HG02571 (cell line): ENCODE measurements around the gene NFE2L3.
"Not testable (repeated sequence)": the region's sequence is repeated elsewhere in the genome, so short reads cannot be mapped to it uniquely, and the experiment has no call there.

Experiments used
- ATAC-seq: cut with Tn5 transposase; IDR thresholded peaks from one replicate; pipeline ENCODE4 v1.9.1; 2021; ENCODE audit warnings: mild to moderate bottlenecking, moderate library complexity; ENCODE audit not compliant: unreplicated experiment

The NFE2L3 gene, protein sequence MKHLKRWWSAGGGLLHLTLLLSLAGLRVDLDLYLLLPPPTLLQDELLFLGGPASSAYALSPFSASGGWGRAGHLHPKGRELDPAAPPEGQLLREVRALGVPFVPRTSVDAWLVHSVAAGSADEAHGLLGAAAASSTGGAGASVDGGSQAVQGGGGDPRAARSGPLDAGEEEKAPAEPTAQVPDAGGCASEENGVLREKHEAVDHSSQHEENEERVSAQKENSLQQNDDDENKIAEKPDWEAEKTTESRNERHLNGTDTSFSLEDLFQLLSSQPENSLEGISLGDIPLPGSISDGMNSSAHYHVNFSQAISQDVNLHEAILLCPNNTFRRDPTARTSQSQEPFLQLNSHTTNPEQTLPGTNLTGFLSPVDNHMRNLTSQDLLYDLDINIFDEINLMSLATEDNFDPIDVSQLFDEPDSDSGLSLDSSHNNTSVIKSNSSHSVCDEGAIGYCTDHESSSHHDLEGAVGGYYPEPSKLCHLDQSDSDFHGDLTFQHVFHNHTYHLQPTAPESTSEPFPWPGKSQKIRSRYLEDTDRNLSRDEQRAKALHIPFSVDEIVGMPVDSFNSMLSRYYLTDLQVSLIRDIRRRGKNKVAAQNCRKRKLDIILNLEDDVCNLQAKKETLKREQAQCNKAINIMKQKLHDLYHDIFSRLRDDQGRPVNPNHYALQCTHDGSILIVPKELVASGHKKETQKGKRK

GRCh38 chr7:26151953-26152781, at the start of gene NFE2L3:
NFE2L3 (plus strand) TSS chr7:26152198; CDS start chr7:26152499, 301 bp downstream.
- peak; percentile 61 for ATAC-seq

- no peak for ATAC-seq
These were observed 48.4 kb upstream of the NFE2L3 start for GRCh38 chr7:26103596-26103995.

DNA sequence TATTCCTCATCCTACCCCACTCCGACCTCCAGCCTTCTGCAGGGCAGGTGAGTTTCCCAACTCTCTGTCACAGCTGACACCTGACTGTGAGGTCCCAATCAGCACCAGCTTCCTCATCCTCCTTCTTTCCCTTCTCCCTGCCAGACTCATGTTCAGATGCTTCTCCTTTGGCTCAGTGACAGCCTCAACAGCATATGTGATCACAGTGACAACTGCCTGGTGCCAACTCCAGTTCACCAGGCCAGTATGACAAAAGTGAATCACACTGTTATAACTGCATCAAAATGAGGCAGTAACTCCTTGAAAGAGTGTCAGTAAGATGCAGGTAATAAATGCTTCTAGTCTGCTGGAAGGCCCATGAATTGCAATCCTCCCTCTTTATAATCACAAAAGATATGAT, 46.8 kb upstream of the NFE2L3 start:
- ATAC-seq: no peak

GRCh38 chr7:26105931-26106330, 46.1 kb upstream of the NFE2L3 start:
- no peak for ATAC-seq

- ATAC-seq: no peak
These were observed 39.7 kb upstream of the NFE2L3 start for GRCh38 chr7:26112203-26112740.

GRCh38 chr7:26115650-26116049, 36.3 kb upstream of the NFE2L3 start:
- no peak for ATAC-seq

GRCh38 chr7:26117142-26117807, 34.7 kb upstream of the NFE2L3 start:
- ATAC-seq: no peak

- ATAC-seq: no peak
These were observed 34.0 kb upstream of the NFE2L3 start for GRCh38 chr7:26117970-26118369.

DNA sequence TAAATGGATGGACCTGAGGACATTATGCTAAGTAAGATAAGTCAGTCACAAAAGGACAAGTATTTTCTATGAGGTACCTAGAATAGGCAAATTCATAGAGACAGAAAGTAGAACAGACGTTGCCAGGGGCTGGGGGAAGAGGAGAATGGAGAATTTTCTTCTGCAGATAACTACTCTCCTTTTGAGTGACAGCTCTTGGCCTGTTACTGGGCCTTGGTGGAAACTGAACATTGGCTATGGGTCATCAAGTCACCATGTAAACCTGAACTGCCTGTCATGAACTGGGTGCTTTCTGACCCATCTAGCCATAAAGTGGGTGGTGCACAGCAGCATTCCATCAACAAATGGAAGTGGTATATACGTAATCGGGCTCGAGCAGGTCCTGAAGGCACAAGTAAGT, 29.3 kb upstream of the NFE2L3 start:
- ATAC-seq: no peak

DNA sequence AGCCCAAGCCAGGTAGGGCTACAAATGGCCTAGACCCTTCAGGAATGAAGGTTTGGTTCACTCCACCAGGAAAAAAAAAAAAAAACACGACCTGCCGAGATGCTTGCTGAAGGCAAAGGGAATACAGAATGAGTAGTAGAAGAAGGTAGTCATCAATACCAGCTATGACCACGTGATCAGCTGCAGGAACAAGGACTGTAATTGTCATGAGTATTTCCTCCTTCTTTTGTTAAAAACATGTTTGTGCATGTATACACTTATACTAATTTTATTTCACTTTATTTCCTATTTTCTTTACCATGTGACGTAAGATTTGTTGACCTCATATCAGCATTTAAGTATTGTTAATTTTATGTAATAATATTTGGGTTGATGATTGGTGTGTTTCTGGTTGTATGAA, 27.2 kb upstream of the NFE2L3 start:
- not testable (repeated sequence) for ATAC-seq

DNA sequence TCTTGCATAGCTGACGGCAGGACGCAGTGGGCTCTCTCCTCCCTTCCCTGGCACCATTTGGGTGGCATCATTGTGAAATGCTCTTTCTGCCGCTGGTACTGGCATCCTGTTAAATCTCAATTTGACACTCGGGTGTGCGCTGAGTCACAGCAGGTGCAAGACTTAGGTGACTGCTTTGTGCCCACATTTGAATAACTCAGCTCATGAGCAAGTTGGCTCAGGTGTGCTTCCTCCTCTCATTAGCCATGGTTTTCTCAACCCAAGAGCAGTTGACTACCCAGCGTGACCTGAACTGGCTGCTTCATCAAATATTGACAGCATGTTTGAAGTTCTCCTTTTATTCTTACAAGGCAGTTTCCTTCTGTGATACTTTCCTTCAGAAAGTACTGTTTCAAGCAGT, 24.6 kb upstream of the NFE2L3 start:
- ATAC-seq: no peak

DNA sequence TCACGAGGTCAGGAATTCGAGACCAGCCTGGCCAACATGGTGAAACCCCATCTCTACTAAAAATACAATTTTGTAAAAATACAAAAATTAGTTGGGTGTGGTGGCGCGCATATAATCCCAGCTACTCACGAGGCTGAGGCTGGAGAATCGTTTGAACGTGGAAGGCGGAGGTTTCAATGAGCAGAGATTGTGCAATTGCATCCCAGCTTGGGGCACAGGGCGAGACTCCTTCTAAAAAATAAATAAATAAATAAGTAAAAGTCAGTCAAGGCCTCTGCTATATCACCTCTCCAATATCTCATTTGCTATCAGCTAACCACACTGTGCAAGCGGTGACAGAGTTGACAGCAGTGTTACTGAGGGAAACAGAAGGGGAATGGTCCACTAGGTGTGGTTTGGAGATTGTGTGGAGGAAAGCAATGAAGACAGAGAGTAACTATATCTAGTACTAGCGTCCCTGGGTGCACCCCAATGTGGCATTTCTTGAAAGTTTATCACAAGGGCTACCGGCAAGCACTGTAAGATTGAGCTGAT, 20.9 kb upstream of the NFE2L3 start:
- no peak for ATAC-seq

DNA sequence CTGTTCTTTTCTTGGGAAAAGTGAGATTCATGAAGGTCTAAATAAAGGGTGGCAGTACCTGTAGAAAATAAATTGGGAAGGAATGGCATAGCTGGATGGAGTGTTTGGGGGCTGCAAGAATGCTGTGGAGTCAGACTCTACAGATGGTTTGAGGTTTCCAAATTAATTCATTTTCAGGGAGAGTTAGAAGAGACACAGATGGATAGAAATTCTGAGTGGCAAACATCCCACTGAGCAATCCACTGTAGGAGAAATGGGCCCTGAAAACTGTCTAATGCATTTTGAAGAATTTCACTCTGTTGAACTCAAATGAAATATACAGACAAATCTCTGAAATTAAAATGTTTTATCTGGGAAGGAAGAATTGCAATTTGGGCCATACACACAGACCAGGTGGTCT, 16.9 kb upstream of the NFE2L3 start:
- ATAC-seq: no peak

GRCh38 chr7:26135551-26135950, 16.4 kb upstream of the NFE2L3 start:
- no peak for ATAC-seq

GRCh38 chr7:26136831-26137230, 15.2 kb upstream of the NFE2L3 start:
- ATAC-seq: no peak

GRCh38 chr7:26140380-26140779, 11.6 kb upstream of the NFE2L3 start:
- ATAC-seq: no peak

GRCh38 chr7:26141077-26141476, 10.9 kb upstream of the NFE2L3 start:
- no peak for ATAC-seq

- ATAC-seq: no peak
These were observed 8.5 kb upstream of the NFE2L3 start for GRCh38 chr7:26143298-26144048.

DNA sequence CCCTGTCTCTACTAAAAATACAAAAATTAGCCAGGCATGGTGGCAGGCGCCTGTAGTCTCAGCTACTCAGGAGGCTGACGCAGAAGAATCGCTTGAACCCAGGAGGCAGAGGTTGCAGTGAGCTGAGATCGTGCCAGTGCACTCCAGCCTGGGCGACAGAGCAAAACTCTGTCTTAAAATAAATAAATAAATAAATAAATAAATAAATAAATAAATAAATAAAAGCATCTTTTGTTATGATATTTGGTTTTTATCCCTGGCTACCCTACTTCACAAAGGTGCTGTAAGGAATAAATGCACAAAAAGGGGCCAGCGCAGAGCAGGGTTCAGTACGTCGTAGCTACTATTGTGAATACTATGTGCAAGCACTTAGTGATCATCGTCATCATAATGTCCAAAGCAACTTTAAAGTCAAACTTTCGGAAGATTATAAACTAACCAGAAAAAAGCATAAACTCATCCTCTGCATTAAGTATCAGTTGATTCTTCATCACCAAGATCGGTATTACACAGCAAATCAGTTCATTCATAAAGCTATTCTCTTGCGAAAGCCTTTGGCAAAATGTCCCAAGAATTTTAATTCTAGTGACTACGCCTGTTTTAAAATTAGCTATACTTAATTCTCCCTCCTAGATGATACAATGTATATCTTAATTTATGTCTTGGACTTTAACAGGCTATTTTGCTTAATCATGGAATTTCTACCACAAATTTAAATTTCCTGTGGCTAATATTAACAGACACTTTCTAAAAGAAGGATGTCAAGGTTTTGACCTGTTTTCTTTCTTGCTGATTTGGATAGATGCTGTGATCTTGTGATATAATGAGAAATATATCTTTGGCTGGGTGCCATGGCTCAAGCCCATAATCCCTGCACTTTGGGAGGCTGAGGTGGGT, 7.6 kb upstream of the NFE2L3 start:
- no peak for ATAC-seq
